ENCODE data around the gene CHCHD3.

CHCHD3 gene

GRCh38 chr7:132876576-132876975, 205.3 kb downstream of the CHCHD3 start:
- no CpG with 5 or more reads among the region's 1 CpG for WGBS (ENCODE audit: insufficient coverage, insufficient read length)
- Histone ChIP-seq H3K27me3 (ENCODE audit: control insufficient read depth, insufficient read depth, low read length) (no peaks in the 10 kb centered on the region), H3K27ac (ENCODE audit: low read length) (no peak overlapping the region), H3K4me3 (ENCODE audit: low read length) (no peak overlapping the region), H3K4me1 (ENCODE audit: control insufficient read depth, insufficient read depth, low read length) (peaks cover 2% of the 10 kb centered on the region; the same call in 1 of the 2 replicates), H3K9me3 (ENCODE audit: control insufficient read depth, insufficient read depth, low read length) (no peaks in the 10 kb centered on the region), H3K36me3 (ENCODE audit: control insufficient read depth, insufficient read depth, low read length) (no peaks in the 10 kb centered on the region)
- no peak for DNase-seq (ENCODE audit: low read depth, low spot score)

DNA sequence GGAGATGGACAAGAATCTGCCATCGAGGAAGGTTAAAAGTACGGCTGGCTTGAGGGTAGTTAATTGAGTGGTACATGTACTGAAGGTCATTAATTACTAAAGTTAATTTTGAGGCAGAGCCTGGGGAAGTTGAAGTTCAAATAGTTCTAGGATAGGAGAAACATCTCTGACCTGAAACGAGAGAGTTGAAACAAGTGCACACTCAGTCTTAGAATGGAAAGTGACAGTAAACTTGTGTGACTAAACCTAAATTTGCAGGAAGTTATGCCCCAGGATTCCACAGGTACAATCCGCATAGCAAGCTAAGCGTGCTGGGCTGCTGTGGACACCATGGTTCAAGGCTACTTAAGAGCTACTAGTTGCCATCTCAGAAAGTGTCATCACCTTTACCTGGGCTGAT, 209.9 kb downstream of the CHCHD3 start:
- Histone ChIP-seq H3K9me3 (ENCODE audit: control insufficient read depth, insufficient read depth, low read length) (no peaks in the 10 kb centered on the region), H3K27me3 (ENCODE audit: control insufficient read depth, insufficient read depth, low read length) (no peaks in the 10 kb centered on the region), H3K27ac (ENCODE audit: low read length) (no peak overlapping the region), H3K36me3 (ENCODE audit: control insufficient read depth, insufficient read depth, low read length) (no peaks in the 10 kb centered on the region), H3K4me3 (ENCODE audit: low read length) (no peak overlapping the region), H3K4me1 (ENCODE audit: control insufficient read depth, insufficient read depth, low read length) (no peaks in the 10 kb centered on the region)
- no CpG with 5 or more reads among the region's 5 CpGs for WGBS (ENCODE audit: insufficient coverage, insufficient read length)
- no peak for DNase-seq (ENCODE audit: low read depth, low spot score)

GRCh38 chr7:132871419-132871818, 210.5 kb downstream of the CHCHD3 start:
- Histone ChIP-seq H3K4me3 (ENCODE audit: low read length) (no peak overlapping the region), H3K27ac (ENCODE audit: low read length) (no peak overlapping the region), H3K36me3 (ENCODE audit: control insufficient read depth, insufficient read depth, low read length) (no peaks in the 10 kb centered on the region), H3K9me3 (ENCODE audit: control insufficient read depth, insufficient read depth, low read length) (no peaks in the 10 kb centered on the region), H3K27me3 (ENCODE audit: control insufficient read depth, insufficient read depth, low read length) (no peaks in the 10 kb centered on the region), H3K4me1 (ENCODE audit: control insufficient read depth, insufficient read depth, low read length) (no peaks in the 10 kb centered on the region)
- WGBS (ENCODE audit: insufficient coverage, insufficient read length), result no CpG with 5 or more reads among the region's 6 CpGs
- DNase-seq (ENCODE audit: low read depth, low spot score), result no peak

DNA sequence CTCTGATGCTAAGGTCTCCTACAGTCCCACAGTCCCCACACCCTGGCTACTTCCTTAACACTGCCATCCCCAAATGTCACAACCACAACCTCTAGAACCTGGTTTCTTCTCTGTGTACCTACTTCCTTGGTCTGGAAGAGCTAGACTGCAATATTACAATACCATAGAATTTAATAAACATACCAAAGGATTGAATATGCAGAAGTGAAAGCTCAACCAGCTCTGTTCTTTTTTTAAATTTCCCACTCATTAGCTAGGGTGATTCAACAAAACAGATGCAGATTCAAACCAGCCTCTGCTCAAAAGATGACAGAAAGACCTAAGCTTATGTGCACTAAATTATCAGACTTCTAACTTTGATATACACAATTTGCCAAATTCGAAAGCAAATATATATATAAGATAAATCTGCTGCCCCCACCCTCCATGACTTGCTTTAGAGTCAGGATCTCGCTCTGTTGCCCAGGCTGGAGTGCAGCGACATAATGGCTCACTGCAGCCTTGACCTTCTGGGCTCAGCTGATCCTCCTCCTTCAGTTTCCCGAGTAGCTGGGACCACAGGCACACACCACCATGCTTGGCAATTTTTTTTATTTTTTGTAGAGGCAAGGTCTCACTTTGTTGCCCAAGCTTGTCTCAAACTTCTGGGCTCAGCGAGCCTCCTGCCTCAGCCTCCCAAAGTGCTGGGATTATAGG, 212.6 kb downstream of the CHCHD3 start:
- DNase-seq (ENCODE audit: low read depth, low spot score), result no peak
- no peak overlapping the region for H3K4me3 ChIP-seq (ENCODE audit: low read length)
- WGBS (ENCODE audit: insufficient coverage, insufficient read length), result no CpG with 5 or more reads among the region's 5 CpGs

DNA sequence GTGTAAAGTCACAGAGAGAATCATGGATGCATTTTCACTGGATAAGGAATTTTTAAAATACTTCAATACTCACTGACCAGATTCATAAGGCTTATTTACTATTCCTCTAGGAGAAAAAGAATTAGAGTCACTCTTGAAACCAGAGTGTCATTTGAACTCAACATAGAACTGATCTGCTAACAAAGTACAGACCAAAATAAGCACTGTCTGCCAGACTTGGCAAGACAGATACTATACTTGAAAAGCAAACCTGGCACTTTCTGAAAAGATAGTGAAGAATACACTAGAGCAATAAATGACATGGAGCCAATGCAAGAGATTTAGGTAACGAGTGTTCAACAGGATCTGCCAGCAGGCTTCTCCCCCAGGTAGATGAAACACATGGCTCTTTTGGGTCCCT, 215.3 kb downstream of the CHCHD3 start:
- no CpG with 5 or more reads among the region's 1 CpG for WGBS (ENCODE audit: insufficient coverage, insufficient read length)
- Histone ChIP-seq H3K4me3 (ENCODE audit: low read length) (no peak overlapping the region), H3K4me1 (ENCODE audit: control insufficient read depth, insufficient read depth, low read length) (no peaks in the 10 kb centered on the region), H3K27me3 (ENCODE audit: control insufficient read depth, insufficient read depth, low read length) (no peaks in the 10 kb centered on the region), H3K9me3 (ENCODE audit: control insufficient read depth, insufficient read depth, low read length) (no peaks in the 10 kb centered on the region), H3K36me3 (ENCODE audit: control insufficient read depth, insufficient read depth, low read length) (no peaks in the 10 kb centered on the region), H3K27ac (ENCODE audit: low read length) (no peak overlapping the region)
- no peak for DNase-seq (ENCODE audit: low read depth, low spot score)

More for the DNA sequence above, 212.6 kb downstream of the CHCHD3 start:
- Histone ChIP-seq H3K27me3 (ENCODE audit: control insufficient read depth, insufficient read depth, low read length) (no peaks in the 10 kb centered on the region), H3K9me3 (ENCODE audit: control insufficient read depth, insufficient read depth, low read length) (no peaks in the 10 kb centered on the region), H3K4me1 (ENCODE audit: control insufficient read depth, insufficient read depth, low read length) (no peaks in the 10 kb centered on the region), H3K36me3 (ENCODE audit: control insufficient read depth, insufficient read depth, low read length) (no peaks in the 10 kb centered on the region), H3K27ac (ENCODE audit: low read length) (no peak overlapping the region)

DNA sequence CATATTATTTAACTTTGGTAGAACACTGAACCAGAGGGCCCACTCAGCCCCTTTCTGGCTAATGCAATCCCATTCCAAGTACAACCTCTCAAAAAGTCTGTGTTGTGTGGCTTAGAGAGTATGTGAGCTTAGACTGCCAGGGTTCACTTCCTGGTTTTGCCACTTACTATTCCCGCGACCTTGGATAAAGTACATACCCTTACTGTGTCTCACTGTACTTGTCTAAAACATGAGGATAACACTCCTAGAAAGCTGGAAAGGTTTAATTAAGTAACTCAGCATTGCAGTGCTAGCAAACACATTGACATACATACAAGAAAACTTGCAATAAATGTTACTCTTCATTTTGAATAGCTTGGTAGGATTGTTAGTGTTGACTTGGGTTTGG, 215.8 kb downstream of the CHCHD3 start:
- no peak overlapping the region for H3K4me3 ChIP-seq (ENCODE audit: low read length)
- no peak overlapping the region for H3K27ac ChIP-seq (ENCODE audit: low read length)
- no peaks in the 10 kb centered on the region for H3K27me3 ChIP-seq (ENCODE audit: control insufficient read depth, insufficient read depth, low read length)
- no peak for DNase-seq (ENCODE audit: low read depth, low spot score)
- no peaks in the 10 kb centered on the region for H3K9me3 ChIP-seq (ENCODE audit: control insufficient read depth, insufficient read depth, low read length)
- no peaks in the 10 kb centered on the region for H3K4me1 ChIP-seq (ENCODE audit: control insufficient read depth, insufficient read depth, low read length)
- no peaks in the 10 kb centered on the region for H3K36me3 ChIP-seq (ENCODE audit: control insufficient read depth, insufficient read depth, low read length)
- WGBS (ENCODE audit: insufficient coverage, insufficient read length), result no CpG with 5 or more reads among the region's 2 CpGs

- Histone ChIP-seq H3K4me3 (ENCODE audit: low read length) (no peak overlapping the region), H3K36me3 (ENCODE audit: control insufficient read depth, insufficient read depth, low read length) (no peaks in the 10 kb centered on the region), H3K27ac (ENCODE audit: low read length) (no peak overlapping the region), H3K27me3 (ENCODE audit: control insufficient read depth, insufficient read depth, low read length) (no peaks in the 10 kb centered on the region), H3K4me1 (ENCODE audit: control insufficient read depth, insufficient read depth, low read length) (no peaks in the 10 kb centered on the region), H3K9me3 (ENCODE audit: control insufficient read depth, insufficient read depth, low read length) (no peaks in the 10 kb centered on the region)
- DNase-seq (ENCODE audit: low read depth, low spot score), result no peak
- WGBS (ENCODE audit: insufficient coverage, insufficient read length), result no CpG with 5 or more reads among the region's 11 CpGs
These were observed 216.3 kb downstream of the CHCHD3 start for GRCh38 chr7:132865366-132866143.

DNA sequence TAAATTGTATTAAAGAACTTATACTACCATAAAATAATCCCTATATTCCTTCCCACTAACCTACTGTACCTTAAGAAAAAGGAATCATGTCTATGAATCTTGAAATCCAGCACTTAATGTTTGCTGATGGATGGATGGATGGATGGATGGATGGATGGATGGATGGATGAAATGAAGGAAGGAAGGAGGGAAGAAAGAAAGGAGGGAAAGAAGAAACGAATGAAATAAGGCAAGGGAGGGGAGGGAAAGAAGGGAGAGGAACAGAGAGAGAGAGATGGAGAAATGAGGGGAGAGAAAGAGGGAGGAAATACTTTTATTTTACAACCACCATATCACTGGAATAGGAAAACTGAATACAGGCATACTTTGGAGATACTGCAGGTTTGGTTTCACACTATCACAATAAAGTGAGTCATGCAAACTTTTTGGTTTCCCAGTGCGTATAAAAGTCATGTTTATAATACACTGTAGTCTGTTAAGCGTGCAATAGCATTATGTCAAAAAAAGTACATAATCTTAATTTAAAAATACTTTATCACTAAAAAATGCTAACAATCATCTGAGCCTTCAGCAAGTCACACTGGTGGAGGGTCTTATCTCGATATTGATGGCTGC, 219.8 kb downstream of the CHCHD3 start:
- no peaks in the 10 kb centered on the region for H3K27me3 ChIP-seq (ENCODE audit: control insufficient read depth, insufficient read depth, low read length)
- H3K9me3 ChIP-seq (ENCODE audit: control insufficient read depth, insufficient read depth, low read length), result no peaks in the 10 kb centered on the region
- H3K4me1 ChIP-seq (ENCODE audit: control insufficient read depth, insufficient read depth, low read length), result no peaks in the 10 kb centered on the region
- no peak for DNase-seq (ENCODE audit: low read depth, low spot score)
- no peak overlapping the region for H3K4me3 ChIP-seq (ENCODE audit: low read length)
- no peaks in the 10 kb centered on the region for H3K36me3 ChIP-seq (ENCODE audit: control insufficient read depth, insufficient read depth, low read length)
- 100% methylated on average over 1 of the region's 4 CpGs for WGBS (ENCODE audit: insufficient coverage, insufficient read length)
- H3K27ac ChIP-seq (ENCODE audit: low read length), result no peak overlapping the region

DNA sequence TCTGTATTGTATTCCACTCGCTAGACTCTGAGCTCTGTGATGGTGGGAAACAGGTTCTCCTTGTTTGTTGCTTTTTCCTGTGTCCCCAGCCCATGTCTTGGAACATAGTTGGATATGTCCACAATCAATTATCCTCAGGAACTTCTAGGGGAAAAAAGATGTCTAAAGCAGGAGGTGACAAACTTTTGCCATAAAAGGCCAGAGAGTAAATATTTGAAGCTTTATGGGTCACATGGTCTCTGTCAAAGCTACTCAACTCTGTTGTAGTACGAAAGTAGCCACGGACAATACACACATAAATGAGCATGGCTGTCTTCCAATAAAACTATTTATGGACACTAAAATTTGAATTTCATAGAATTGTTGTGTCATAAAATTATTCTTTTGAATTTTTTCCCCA, 220.5 kb downstream of the CHCHD3 start:
- Histone ChIP-seq H3K9me3 (ENCODE audit: control insufficient read depth, insufficient read depth, low read length) (no peaks in the 10 kb centered on the region), H3K36me3 (ENCODE audit: control insufficient read depth, insufficient read depth, low read length) (no peaks in the 10 kb centered on the region), H3K27ac (ENCODE audit: low read length) (no peak overlapping the region), H3K4me3 (ENCODE audit: low read length) (no peak overlapping the region), H3K4me1 (ENCODE audit: control insufficient read depth, insufficient read depth, low read length) (no peaks in the 10 kb centered on the region), H3K27me3 (ENCODE audit: control insufficient read depth, insufficient read depth, low read length) (no peaks in the 10 kb centered on the region)
- WGBS (ENCODE audit: insufficient coverage, insufficient read length), result no CpG with 5 or more reads among the region's 3 CpGs
- DNase-seq (ENCODE audit: low read depth, low spot score), result no peak

DNA sequence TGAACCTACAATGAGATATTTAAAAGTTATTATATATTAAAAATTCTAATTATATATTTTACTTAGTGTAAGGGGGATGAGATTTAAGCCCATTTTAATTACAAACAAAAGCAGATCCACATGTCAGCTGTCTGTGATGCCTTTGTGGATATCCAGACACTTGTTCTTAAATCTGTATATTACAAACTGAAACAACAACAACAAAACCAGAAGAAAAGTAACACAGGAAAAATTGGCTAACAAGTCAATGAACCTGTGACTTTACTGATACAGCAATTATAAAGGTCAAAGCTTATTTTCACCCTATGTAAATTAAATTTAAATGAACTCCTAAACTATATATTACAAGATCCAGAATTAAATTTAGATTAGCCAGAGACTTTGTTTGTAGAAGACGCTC, 222.7 kb downstream of the CHCHD3 start:
- WGBS (ENCODE audit: insufficient coverage, insufficient read length), result no CpG with 5 or more reads among the region's 1 CpG
- H3K9me3 ChIP-seq (ENCODE audit: control insufficient read depth, insufficient read depth, low read length), result no peaks in the 10 kb centered on the region
- H3K36me3 ChIP-seq (ENCODE audit: control insufficient read depth, insufficient read depth, low read length), result no peaks in the 10 kb centered on the region
- H3K4me1 ChIP-seq (ENCODE audit: control insufficient read depth, insufficient read depth, low read length), result peaks cover 3% of the 10 kb centered on the region; the same call in 1 of the 2 replicates
- DNase-seq (ENCODE audit: low read depth, low spot score), result no peak
- no peak overlapping the region for H3K4me3 ChIP-seq (ENCODE audit: low read length)
- H3K27me3 ChIP-seq (ENCODE audit: control insufficient read depth, insufficient read depth, low read length), result no peaks in the 10 kb centered on the region
- H3K27ac ChIP-seq (ENCODE audit: low read length), result no peak overlapping the region

All from iPS DF 6.9 (cell line).